ENCODE results near the gene SLC6A3.
"Not testable (repeated sequence)": the region's sequence is repeated elsewhere in the genome, so short reads cannot be mapped to it uniquely, and the experiment has no call there.

SLC6A3 gene

DNA sequence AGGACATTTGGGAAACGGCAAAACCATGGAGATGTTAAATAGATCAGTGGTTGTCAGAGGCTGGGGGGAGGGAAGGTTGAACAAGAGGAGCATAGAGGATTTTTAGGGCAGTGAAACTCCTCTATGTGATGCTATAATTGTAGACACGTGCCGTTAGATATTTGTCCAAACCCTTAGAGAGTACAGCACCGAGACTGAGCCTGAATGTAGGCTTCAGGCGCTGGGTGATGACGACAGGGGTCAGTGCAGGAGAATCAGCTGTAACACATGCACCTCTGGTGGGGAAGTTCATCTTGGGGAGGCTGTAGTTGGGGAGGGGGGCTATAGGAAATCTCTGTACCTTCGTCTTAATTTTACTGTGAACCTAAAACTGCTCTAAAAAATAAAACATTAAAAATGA, 78.1 kb downstream of the SLC6A3 start:
- DNase-seq, result no peak

DNA sequence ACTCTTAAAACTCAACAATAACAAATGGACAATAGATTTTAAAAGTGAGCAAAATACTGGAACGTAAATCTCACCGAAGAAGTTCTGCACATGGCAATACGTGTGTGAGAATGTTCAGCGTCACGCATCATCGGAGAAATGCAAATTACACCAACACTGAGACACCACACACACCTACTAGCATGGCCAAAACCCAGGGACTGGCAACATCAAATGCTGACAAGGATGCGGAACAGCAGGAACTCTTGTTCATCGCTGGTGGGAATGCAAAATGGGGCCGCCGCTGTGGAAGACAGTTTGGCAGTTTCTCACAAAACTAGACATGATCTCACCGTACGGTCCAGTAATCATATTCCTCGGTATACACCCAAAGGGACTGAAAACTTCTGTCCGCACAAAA, 78.7 kb downstream of the SLC6A3 start:
- no peak for DNase-seq

DNA sequence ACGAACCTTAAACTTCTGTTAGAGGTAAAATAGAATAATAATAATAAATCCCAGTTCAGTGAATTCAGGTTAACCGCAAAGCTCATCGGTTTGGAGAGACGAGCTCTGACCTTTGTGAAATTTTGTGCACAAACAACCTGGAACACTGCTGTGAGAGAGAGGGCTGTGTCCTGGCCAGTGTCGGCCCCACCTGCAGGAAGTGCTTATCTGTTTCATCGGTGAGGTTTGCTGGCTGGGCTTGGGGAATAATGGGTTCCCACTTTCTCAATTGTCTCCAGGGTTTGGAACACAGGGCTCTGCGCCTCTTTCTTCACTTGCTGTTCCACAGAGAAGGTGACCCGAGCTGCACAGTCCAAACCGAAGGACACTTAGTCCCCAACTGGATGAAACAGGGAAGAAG, 81.0 kb downstream of the SLC6A3 start:
- no peak for DNase-seq

DNA sequence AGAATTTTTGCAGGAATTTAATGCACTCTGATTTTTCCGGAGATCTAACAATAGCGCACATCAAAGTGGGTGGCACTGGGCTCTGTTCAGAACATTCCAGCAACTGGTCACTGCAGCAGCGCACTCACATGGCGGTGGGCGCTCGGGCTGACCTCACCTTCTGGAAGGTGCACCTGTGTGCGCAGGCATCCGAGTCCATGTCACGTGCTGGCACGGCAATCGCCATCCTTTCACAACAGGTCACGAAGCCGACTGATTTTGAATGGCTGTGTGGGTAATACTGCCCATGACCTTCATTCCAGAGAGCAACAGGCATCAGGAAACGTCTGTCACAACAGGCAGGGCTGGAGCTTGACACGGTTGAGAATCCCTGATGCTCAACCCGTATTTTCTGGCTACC, 81.7 kb downstream of the SLC6A3 start:
- no peak for DNase-seq

DNA sequence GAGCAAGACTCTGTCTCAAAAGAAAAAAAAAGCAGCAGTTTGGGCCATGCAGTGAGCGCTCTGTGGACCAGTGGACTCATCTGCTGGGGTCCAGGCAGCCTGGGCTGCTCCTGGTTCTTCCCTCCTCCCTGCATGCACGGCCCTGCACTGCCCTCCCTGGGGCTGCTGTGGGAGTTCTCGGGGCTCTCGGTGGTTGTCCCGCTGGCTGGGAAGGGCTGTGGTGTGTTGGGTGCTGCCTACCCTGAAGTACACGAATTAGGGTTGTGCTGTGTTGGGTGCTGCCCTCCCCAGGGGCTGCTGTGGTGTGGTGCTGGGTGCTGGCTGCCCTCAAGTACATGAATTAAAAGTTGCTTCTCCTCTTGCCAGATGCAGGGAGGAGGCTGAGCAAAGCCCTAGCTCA, 82.1 kb downstream of the SLC6A3 start:
- DNase-seq, result no peak

DNA sequence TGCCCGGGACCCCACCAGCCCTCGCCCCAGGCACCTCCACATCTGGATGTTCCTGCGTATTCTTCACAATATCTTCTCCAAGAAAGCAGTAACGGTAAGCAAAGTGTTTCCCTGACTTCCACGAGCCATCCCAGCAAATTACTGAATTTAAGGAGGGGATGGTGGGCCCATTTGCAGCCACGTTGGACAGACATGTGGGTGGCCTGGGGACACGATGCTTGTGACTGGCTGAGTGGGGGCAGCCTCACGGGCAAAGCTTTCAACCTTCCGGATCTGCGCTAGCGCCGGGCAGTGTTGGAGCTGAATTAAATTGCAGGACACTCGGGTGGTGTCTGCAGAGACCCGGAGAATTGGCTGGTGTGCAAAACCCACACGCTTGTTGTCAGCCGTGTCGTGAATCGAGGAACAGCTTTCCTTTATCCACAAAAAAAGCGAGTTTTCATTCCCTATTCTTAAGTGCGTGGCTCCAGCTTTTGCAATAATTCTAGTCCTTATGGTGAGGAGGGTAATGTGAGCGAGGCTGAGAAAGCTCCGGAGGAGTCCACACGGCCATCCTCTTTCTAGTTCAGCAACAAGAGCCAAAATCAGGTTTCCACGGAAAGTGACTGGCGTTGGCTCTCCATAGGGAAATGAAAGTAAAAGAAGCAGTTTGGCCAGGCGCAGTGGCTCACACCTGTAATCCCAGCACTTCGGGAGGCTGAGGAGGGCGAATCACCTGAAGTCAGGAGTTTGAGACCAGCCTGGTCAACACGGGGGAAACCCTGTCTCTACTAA, 82.8 kb downstream of the SLC6A3 start:
- DNase-seq, result no peak

DNA sequence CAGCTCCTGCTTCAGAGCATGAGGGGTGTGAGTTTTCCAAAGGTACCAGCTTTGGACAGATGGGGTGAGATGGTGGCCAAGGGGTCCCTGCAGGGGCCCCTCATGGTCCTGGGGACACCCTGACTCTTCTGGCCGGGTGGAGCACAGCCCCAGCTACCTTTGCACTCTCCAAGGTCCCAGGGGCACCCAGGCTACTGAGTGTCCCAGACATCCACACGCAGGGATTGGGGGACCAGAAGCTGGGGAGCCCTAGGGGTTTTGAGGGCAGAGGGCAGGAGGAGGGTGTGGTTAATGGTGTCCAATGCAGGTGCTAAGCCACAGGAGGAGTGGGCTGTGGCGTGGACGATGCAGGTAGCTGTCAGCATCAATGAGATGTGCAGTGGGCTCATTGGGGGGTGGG, 84.4 kb downstream of the SLC6A3 start:
- no peak for DNase-seq

DNA sequence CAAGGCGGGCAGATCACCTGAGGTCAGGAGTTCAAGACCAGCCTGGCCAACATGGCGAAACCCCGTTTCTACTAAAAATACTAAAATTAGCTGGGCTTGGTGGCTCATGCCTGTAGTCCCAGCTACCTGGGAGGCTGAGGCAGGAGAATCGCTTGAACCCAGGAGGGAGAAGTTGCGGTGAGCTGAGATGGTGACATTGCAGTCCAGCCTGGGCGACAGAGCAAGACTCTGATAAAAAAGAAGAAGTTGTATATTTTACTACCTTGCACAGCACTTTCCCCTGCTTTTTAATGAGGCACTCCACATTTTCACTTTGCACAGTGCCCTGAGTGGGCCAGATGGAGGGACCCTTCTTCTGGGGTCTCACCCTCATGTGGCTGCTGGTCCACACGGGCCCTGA, 84.9 kb downstream of the SLC6A3 start:
- not testable (repeated sequence) for DNase-seq

DNA sequence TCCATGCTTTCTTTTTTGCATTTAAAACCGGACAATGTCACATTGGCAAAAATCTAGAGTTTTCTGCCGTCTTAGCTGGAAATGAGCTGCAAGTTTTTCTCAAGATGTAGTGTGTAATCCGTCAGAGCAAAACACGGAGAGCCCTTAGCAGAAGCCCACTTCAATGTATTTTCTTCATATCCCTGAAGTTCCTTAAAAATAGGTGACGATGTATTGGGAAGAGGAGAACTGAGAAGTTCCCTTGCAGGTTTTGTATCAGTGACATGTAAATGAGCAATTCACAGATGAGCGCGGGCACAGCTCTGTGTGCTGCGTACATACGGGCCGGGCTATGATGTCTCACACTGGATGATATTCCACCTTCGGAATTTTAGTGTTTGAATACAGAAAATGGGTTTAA, 85.5 kb downstream of the SLC6A3 start:
- DNase-seq, result no peak

DNA sequence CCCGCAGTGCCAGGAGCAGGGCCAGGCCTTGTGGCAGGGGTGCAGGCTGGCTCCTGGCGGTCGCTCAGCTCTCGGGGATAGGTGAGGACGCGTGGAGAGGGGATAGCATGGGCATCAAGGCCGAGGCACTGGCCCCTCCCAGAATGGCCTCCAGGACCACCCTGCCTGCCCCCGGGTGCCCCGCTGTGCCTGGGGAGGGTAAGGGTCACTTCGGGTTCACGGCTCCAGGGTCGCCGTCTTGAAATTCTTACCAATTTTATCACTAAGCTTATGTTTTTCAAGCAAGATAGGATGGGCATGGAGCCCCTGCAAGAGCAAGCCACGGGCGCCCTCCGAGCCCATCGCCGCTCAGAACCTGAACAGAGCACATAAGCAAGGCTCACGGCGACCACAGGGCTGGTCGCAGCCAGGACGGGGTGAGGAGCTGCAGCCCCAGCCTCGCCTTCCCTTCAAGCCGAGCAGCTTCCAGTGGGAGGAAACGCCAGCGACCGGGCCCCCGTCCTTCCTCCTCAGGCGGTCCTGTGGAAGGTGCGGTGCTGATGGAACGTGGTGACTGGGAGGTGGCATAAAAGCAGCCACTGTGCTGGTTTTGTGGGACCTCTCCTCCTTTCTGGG, 86.1 kb downstream of the SLC6A3 start:
- no peak for DNase-seq

DNA sequence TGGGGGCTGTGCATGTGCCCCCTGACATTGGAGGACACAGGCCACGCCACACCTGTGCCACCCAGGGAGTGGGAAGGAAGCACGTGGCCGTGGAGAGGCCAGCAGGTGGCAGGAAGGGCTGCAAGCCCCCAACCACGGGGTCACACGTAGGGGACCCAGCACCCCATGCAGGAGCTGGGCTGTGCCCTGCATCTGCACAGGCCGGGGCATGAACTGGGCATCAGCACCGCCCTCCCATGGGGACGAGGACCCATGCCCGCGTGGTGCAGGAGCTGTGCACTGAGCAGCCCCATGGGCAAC, 86.6 kb downstream of the SLC6A3 start:
- DNase-seq, result no peak

DNA sequence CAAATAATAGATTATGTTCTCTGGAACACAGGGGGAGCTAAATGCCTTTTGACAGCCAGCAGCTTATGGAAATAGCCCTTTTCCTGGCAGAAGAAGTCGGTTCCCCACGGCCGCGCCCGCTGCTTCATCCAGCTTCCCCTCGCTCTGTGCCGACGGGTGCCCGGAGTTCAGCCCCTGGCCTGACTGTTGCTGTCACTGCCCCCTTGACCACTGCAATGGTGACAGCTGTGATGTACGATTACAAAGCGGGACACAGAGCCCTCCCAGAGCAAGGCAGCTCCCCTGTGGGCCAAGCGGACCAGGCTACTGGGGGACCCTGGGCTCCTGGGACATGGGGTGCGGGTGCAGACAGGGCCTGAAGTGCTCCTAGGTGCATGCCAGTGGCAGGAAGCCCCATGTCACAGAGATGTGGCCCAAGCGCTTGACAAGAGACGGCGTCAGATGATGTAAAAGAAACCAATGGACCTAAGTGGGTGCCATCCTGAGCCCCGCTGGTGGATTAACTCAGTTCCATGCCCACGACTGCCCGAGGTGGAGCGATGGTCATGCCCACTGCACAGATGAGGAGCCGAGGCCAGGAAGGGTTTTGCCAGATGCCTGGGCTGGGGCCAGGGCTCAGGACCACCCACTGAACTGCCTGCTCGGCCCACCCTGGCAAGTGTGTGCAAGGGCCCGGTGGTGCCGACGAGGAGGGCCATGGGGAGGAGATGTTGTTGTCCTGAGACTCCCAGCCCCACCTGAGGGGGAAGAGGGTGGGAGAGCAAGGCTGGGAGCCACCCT, 87.1 kb downstream of the SLC6A3 start:
- DNase-seq, result no peak

DNA sequence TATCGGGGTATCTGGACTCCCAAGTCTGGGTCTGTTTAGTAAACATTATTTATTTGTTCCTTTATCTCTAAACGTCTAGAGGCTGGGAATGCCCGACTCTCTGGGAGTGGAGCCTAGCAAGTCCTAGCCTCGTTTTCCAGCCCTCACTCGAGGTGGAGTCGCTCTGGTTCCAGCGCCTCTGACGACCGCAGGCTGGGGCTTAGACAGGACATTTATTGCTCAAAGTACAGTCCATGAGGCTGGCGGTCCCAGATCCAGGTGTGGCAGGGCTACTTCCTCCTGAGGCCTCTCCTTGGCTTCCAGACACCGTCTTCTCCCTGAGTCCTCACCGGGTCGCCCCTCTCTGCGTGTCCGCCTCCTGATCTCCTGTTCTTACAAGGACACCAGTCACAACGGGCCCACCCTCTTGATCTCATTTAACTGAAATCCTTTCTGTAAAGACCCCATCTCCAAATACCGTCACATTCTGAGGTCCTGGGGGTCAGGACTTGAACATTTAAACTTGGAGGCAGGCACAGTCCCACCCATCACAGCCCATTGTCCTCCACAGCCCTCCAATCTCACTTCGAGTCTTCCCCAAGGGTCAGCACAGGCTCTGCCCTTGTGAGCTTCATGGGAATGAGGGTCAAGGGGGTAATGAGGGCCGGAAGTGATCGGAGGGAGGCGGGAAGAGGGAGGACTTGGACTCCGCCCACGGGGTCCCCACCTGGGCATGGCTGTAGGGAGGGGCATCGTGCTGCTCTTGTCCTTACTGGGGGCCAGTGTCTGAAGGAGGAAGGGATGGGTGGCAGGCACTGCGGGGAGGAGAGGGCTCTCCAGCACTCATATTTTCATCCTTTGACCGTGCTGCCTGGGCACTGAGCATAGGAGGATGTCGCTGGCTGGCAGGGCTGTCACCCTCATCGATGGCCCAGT, 88.1 kb downstream of the SLC6A3 start:
- no peak for DNase-seq

DNA sequence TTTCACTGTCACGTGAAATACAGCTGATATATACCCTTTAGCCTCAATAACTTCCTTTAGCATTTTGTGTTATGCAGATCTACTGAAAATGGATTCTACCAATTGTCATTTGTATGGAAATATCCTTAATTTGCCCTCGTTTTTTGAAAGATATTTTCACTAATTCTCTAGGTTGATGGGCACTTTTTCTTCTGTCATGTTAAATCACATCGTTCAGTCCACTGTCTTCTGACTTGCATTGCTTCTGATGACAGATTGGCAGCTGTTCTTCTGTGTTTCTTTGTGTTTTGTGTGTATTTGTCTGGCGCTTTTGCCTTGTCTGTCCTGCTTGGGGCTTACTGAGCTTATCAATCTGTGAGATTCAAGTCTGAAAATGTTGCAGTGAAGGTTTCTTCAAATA, 90.7 kb downstream of the SLC6A3 start:
- DNase-seq, result no peak

DNA sequence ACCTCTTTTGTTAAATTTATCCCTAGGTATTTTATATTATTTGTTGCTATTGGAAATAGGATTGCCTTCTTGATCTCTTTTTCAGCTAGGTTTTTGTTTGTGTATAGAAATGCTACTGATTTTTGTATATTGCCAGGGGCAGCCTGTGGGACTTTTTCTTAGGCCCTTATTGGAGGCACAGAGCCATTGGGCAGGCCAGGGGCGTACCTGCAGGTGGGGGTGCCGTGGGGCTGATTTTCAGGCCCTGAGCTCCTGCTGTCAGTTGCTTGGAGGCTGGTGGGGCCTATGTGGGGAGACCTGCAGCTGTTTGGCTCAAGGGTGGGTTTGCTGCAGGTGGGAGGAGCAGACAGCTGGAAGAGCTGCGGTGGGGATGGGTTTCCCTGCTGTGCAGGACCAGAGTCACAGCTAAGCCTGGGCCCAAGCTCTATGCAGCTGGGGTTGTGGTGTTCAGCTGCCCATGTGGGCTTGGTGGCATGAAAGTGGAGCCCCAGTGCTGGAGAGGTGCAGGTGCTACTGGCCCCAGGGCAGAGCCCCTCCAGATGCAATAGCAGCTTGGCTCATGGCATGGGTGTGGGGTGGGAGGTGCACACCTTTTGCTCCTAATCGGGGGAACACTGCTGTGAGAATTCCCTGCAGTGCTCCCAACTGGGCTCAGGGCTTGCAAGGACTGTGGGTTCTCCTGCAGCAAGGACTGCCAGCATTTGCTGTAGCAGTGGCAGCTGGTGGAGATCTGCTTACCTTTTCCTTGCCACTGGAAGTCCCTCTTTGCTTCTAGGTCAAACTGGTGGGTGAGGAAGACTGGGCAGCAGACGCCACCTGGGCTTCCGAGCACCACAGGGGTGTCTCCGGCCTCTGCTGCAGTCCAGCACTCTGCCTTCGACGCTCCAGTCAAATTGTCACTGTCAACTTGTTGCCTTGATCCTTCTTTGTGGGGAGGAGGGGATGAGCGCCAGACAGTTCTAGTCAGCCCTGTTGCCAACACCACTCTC, 92.7 kb downstream of the SLC6A3 start:
- no peak for DNase-seq

DNA sequence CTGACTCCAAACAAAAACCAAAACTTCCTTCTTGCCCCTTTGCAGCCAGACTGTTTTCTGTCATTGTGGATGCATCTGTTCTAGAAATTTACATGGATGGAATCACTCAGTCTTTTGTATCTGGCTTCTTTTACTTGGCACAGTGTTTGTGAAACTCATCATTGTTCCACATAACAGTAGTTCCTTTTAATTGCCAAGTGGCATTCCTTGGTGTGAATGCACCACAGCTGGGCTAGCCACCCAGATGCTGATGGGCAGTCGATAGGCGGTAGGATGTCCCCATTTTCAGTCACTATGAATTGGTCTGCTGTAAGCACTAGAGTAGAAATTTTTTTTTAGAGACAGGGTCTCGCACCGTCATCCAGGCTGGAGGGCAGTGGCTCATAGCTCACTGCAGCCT, 94.1 kb downstream of the SLC6A3 start:
- no peak for DNase-seq

DNA sequence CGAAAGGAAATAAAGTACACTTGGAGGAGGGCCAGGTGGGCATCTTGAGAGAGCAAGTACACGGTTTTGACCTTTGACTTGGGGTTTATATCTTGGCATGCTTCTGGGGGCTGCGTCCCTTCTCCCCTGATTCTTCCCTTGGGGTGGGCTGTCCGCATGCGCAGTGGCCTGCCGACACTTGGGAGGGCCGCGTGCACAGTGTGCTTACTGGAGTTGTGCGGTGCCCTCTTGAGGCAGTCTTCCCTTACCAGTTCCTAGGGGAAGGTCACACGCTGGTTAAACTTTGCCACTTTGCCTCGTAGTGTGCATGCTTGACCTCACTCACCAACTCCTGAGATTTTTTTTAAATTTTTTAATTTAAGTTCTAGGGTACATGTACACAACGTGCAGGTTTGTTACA, 96.0 kb downstream of the SLC6A3 start:
- DNase-seq, result no peak

DNA sequence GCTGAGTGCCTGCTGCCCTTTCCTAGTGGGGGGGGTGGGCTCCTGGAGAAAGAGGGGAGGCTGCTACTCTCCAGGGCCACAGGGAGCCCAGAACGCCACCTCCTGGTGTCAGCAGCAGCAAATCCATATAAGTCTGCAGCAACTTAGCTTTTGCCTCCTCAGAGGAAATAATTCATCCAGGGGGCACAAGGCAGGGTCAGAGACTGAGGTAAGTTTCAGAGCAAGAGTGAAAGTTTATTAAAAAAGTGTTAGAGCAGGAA, 96.3 kb downstream of the SLC6A3 start:
- DNase-seq, result no peak

DNA sequence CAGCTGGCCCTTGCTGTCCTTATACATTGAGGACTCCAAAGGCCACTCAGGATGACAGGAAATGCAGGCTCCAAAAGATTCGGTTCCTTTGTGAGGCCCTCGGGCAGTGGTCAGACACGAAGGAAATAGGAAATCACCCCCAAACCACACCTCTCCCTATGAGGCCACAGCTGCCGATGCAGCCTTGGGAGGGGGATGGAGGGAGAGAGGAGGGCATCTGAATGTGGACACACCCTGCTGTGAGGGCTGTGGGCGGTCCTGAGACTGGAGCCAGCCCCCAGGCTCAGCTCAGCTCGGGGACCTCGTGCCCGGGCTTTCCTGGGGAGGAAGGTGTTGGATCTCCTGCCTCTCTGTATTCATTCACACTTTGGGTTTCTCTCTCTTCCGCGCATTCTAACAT, 97.7 kb downstream of the SLC6A3 start:
- DNase-seq, result no peak

DNA sequence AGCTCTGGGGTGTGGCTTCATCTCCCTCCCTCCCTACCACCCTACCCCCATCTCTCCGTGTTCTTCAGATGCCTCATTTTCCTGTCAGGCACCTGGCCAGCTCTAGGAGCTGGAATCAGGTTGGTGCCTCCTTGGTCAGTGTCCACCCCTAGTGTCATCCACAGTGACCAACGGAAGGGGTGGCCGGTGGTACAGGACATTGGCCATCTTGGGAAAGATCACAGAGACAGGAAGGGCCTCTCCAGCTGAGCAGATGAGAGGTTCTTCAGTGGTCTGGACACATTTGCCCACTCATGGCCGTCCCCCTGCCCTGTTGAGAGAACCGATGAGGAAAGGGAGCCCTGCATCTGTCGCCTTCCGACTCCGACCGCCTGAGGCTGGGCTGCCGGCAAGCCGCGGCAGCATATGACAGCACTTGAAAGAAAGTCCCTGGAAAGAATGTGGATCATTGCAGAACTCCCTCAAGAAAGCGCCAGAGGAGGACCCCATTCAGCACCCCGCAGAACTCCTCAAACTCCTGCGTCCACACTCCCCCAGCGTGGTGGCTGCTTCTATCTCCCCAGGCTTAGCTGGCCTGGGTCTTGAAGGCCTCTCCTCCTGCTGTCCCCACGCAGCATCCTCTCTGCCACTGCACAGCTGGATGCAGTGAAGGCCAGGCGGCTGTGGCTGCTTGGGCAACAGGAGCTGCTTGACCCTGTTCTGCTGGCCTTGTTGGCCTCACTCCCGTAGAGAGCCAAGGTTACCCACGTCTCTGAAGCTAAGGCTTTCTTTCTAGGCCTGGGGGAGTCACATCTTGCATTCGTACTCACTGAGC, 98.4 kb downstream of the SLC6A3 start:
- DNase-seq, result no peak

DNA sequence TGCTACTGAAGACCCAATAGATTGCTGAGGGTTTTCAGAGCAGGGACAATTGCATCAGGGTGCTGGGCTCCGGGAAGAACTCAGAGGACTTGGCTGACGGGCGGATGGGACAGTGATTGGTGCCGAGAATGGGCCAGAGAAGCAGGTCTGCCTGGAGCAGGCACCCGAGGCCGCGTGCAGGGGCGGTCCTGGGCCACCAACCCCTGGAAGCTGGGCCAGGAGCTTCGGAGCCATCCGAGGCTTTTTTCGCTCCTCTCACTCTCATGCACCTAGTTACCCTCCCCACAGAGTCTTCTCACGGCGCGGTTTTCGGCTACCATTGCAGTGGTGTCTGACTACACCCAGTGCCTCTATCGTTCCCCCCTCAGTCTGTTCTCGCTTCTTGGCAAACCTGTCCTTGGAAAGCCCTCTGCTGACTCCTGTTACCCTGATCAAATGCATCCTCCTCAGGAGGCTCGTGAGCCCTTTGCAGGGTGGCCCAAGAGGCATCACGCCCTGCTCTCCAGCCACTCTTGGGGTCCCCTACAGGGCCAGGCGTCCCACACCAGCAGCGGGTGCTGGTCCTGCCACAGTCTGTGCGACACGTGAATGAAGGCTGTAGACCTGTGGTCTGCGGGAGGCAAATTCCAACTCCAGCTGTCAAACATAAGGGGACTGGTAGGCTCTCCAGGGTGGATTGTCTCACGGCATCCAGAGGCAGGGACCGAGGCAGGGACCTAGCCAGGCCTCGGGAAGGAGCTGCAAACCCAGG, 99.2 kb downstream of the SLC6A3 start:
- DNase-seq, result no peak

Data from NCI-H1105 (cell line).